H1 (cell line): ENCODE data around the gene EID1.

Source experiments
- ASH2L ChIP-seq: fragments of 200-600, 300-600 bp; sonication (generic); IDR thresholded peaks from one replicate; pipeline ENCODE4 v1.7.1; 2017; ENCODE audit warnings: low read length
- ATF2 ChIP-seq: IDR thresholded peaks from 2 replicates; pipeline ENCODE4 v1.6.1; 2012; ENCODE audit warnings: low read length, inconsistent platforms
- CEBPB ChIP-seq: IDR thresholded peaks from 2 replicates; pipeline ENCODE4 v1.6.1; 2012; ENCODE audit warnings: low read depth, low read length
- CTCF ChIP-seq, 3 experiments: IDR thresholded peaks; 1 replicate in 2 of 3; 2 replicates in 1 of 3; pipeline versions ENCODE4 v1.5.1 to v1.6.1; 2011; ENCODE audit warnings: low read length in 3 of 3, mild to moderate bottlenecking in 3 of 3, inconsistent platforms in 2 of 3, low read depth in 1 of 3, moderate library complexity in 1 of 3; ENCODE audit not compliant: insufficient read depth in 1 of 3; ENCODE audit errors: control extremely low read depth in 1 of 3
- EZH2 ChIP-seq: fragments of 200-600 bp; sonication (generic); IDR thresholded peaks from 2 replicates; pipeline ENCODE4 v1.7.1; 2012; ENCODE audit warnings: low read depth, mild to moderate bottlenecking, moderate library complexity, low read length, inconsistent platforms; ENCODE audit not compliant: severe bottlenecking
- RFX5 ChIP-seq: IDR thresholded peaks from 2 replicates; pipeline ENCODE4 v1.6.1; 2011; ENCODE audit warnings: low read depth, low read length, improper control_type of control experiment, borderline replicate concordance
- TBP ChIP-seq: IDR thresholded peaks from 2 replicates; pipeline ENCODE4 v1.6.1; 2011; ENCODE audit warnings: low read depth, low read length, improper control_type of control experiment

GRCh38 chr15:48869966-48870365, 8.0 kb upstream of the EID1 start:
- TF ChIP-seq ASH2L: no peak
- TF ChIP-seq EZH2: no peak
- no peak for TF ChIP-seq RFX5
- TF ChIP-seq CEBPB: no peak
- TF ChIP-seq TBP: no peak
- TF ChIP-seq ATF2: no peak
- no peak for TF ChIP-seq CTCF (IDR thresholded peaks at IDR 0.05; ENCODE audit: control extremely low read depth in 1 of 3, insufficient read depth in 1 of 3, low read depth in 1 of 3, low read length in 3 of 3)
